HepG2 (cell line): ENCODE measurements around the gene AP2B1. TPM values are rescaled to one million over a fixed set of nuclear protein-coding genes. Genes with fewer than 3 reads are reported as not detected.

Experiments used
- ARID4A ChIP-seq: sonication (generic); formaldehyde crosslinking; IDR thresholded peaks from 2 replicates; pipeline ENCODE4 v1.5.0; 2020; ENCODE audit warnings: mild to moderate bottlenecking, missing genetic modification reagents, borderline replicate concordance
- HNF4A ChIP-seq: sonication (generic); formaldehyde crosslinking; IDR thresholded peaks from 2 replicates; pipeline ENCODE4 v1.4.0; 2020; ENCODE audit warnings: missing genetic modification reagents
- LCORL ChIP-seq, 2 experiments: fragments of 450-650 bp in 1 of 2; sonication (generic) in 1 of 2; formaldehyde crosslinking in 1 of 2; IDR thresholded peaks; 2 replicates each; pipeline versions ENCODE4 v1.5.0 to v1.6.1; 2017 to 2020; ENCODE audit warnings: antibody characterized with exemption in 1 of 2, missing genetic modification reagents in 1 of 2
- MAFG ChIP-seq: sonication (generic); formaldehyde crosslinking; IDR thresholded peaks from 2 replicates; pipeline ENCODE4 v1.5.1; 2020; ENCODE audit warnings: mild to moderate bottlenecking, missing genetic modification reagents
- MEIS2 ChIP-seq: sonication (generic); formaldehyde crosslinking; IDR thresholded peaks from 2 replicates; pipeline ENCODE4 v1.9.0; 2021; ENCODE audit warnings: mild to moderate bottlenecking, missing genetic modification reagents
- NCOA2 ChIP-seq: sonication (generic); formaldehyde crosslinking; IDR thresholded peaks from 2 replicates; pipeline ENCODE4 v1.8.0; 2022; ENCODE audit warnings: inconsistent platforms
- NFKBIZ ChIP-seq: IDR thresholded peaks from 2 replicates; pipeline ENCODE4 v1.6.1; 2018; ENCODE audit warnings: missing genetic modification reagents, missing compliant biosample characterization
- PHF8 ChIP-seq: sonication (generic); formaldehyde crosslinking; IDR thresholded peaks from 2 replicates; pipeline ENCODE4 v1.5.0; 2020; ENCODE audit warnings: missing genetic modification reagents
- RFXAP ChIP-seq: sonication (generic); formaldehyde crosslinking; IDR thresholded peaks from 2 replicates; pipeline ENCODE4 v1.4.0; 2020; ENCODE audit warnings: missing genetic modification reagents, borderline replicate concordance
- YY1 ChIP-seq: IDR thresholded peaks from 2 replicates; pipeline ENCODE4 v1.6.1; 2011; ENCODE audit warnings: low read length, low read depth, moderate library complexity, mild to moderate bottlenecking; ENCODE audit not compliant: insufficient read depth, insufficient replicate concordance
- ZBTB14 ChIP-seq: sonication (generic); formaldehyde crosslinking; IDR thresholded peaks from 2 replicates; pipeline ENCODE4 v1.4.0; 2020; ENCODE audit warnings: missing genetic modification reagents
- ZNF331 ChIP-seq: sonication (generic); formaldehyde crosslinking; IDR thresholded peaks from 2 replicates; pipeline ENCODE4 v1.4.0; 2020; ENCODE audit warnings: missing genetic modification reagents
- ZSCAN22 ChIP-seq: sonication (generic); formaldehyde crosslinking; IDR thresholded peaks from 2 replicates; pipeline ENCODE4 v1.4.0; 2020; ENCODE audit warnings: mild to moderate bottlenecking, missing genetic modification reagents
- polyA plus RNA-seq, 8 experiments: library from polyadenylated mRNA; depleted of rRNA in 3 of 8; stranded (reverse) in 7 of 8; unstranded in 1 of 8; fragments of >200 nt; fragmentation: Illumina TruSeq in 4 of 8; extraction: Trizol in 4 of 8; gene quantifications; 2 replicates each; pipeline versions ENCODE4 v1.2.1 to v1.2.3, GENCODE V29; 2011 to 2016; ENCODE audit warnings: low read depth in 4 of 8, missing spikeins in 1 of 8, mixed read lengths in 1 of 8; ENCODE audit not compliant: insufficient read depth in 1 of 8
- total RNA-seq, 5 experiments: library from RNA; depleted of rRNA; stranded (reverse); fragments of >200 nt; fragmentation: Illumina TruSeq; extraction: Trizol; gene quantifications; 2 replicates each; pipeline ENCODE4 v1.2.3, GENCODE V29; 2016; ENCODE audit warnings: low read depth in 1 of 5
- TF ChIP-seq, protein P1 (sequence below): sonication (generic); formaldehyde crosslinking; IDR thresholded peaks from 2 replicates; pipeline ENCODE4 v1.8.1; 2022; ENCODE audit warnings: low read depth, mild to moderate bottlenecking, missing genetic modification reagents
- TF ChIP-seq, protein P2 (sequence below): sonication (generic); formaldehyde crosslinking; conservative IDR thresholded peaks from 2 replicates; pipeline ENCODE4 v1.4.0; 2020; ENCODE audit warnings: mild to moderate bottlenecking, missing genetic modification reagents, moderate library complexity

Gene AP2B1
- total and polyA plus RNA-seq, 2 of the 13 experiments (the other 11 are each of a cell fraction or from before 2014, with no cell fraction given), result 23.8 to 71.3 TPM

DNA sequence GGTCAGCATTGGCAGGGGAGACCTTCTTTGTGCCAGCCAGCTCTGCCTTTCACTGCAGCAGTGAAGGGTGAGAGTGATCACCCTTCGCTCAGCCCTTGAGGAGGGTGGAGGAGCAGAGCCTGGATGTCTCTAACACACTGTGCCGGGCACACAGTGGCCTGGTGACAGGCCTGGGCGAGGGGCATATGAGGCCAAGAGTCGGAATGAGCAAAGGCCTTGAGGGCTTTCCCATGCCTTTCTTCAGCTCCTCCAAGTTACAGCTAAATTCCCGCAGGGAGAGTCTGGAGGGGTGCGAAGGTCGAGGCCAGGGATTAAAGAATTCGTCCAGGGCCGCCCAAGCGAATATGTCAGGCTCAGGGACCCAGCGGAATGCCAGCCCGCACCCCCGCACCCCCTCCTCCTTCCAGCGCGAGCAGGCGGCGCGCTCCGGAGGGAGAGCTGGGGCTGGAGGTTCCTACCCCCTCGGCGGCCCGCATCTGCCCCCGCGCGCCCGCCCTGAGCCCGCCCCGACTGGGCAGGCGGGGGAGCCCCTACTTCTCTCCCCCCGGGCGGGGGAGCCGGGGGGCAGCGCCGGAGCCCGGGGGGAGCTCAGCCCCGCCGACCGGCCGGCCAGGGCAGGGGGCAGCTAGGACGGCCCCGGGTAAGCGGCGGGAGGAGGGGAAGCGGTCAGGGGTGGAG, 144.3 kb downstream of the AP2B1 start, which contains the start of gene RASL10B (continued):
- 0 out of 2 replicates have a peak, but pooled peaks have one; percentile 55 for TF ChIP-seq NFKBIZ (CRISPR knock-in tag)
- TF ChIP-seq ARID4A (CRISPR knock-in tag), result peak; percentile 60; the same call in 1 of the 2 replicates
- TF ChIP-seq ZNF331 (CRISPR knock-in tag), result 0 out of 2 replicates have a peak, but pooled peaks have one; percentile 46
- TF ChIP-seq, protein P1, sequence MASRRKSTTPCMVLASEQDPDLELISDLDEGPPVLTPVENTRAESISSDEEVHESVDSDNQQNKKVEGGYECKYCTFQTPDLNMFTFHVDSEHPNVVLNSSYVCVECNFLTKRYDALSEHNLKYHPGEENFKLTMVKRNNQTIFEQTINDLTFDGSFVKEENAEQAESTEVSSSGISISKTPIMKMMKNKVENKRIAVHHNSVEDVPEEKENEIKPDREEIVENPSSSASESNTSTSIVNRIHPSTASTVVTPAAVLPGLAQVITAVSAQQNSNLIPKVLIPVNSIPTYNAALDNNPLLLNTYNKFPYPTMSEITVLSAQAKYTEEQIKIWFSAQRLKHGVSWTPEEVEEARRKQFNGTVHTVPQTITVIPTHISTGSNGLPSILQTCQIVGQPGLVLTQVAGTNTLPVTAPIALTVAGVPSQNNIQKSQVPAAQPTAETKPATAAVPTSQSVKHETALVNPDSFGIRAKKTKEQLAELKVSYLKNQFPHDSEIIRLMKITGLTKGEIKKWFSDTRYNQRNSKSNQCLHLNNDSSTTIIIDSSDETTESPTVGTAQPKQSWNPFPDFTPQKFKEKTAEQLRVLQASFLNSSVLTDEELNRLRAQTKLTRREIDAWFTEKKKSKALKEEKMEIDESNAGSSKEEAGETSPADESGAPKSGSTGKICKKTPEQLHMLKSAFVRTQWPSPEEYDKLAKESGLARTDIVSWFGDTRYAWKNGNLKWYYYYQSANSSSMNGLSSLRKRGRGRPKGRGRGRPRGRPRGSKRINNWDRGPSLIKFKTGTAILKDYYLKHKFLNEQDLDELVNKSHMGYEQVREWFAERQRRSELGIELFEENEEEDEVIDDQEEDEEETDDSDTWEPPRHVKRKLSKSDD (CRISPR knock-in tag), result peak; percentile 23; the same call in 1 of the 2 replicates
- TF ChIP-seq MEIS2 (CRISPR knock-in tag), result 0 out of 2 replicates have a peak, but pooled peaks have one; percentile 36
- TF ChIP-seq LCORL (IDR thresholded peaks at IDR 0.05), result no peak
- TF ChIP-seq LCORL (CRISPR knock-in tag; IDR thresholded peaks at IDR 0.05), result no peak
- TF ChIP-seq ZBTB14, result peak; percentile 46; the same call in 1 of the 2 replicates
- peak; percentile 43; the same call in 1 of the 2 replicates for TF ChIP-seq PHF8
- TF ChIP-seq YY1, result peak; percentile 19
- 0 out of 2 replicates have a peak, but pooled peaks have one; percentile 20 for TF ChIP-seq RFXAP
- TF ChIP-seq MAFG, result no peak
- TF ChIP-seq, protein P2, sequence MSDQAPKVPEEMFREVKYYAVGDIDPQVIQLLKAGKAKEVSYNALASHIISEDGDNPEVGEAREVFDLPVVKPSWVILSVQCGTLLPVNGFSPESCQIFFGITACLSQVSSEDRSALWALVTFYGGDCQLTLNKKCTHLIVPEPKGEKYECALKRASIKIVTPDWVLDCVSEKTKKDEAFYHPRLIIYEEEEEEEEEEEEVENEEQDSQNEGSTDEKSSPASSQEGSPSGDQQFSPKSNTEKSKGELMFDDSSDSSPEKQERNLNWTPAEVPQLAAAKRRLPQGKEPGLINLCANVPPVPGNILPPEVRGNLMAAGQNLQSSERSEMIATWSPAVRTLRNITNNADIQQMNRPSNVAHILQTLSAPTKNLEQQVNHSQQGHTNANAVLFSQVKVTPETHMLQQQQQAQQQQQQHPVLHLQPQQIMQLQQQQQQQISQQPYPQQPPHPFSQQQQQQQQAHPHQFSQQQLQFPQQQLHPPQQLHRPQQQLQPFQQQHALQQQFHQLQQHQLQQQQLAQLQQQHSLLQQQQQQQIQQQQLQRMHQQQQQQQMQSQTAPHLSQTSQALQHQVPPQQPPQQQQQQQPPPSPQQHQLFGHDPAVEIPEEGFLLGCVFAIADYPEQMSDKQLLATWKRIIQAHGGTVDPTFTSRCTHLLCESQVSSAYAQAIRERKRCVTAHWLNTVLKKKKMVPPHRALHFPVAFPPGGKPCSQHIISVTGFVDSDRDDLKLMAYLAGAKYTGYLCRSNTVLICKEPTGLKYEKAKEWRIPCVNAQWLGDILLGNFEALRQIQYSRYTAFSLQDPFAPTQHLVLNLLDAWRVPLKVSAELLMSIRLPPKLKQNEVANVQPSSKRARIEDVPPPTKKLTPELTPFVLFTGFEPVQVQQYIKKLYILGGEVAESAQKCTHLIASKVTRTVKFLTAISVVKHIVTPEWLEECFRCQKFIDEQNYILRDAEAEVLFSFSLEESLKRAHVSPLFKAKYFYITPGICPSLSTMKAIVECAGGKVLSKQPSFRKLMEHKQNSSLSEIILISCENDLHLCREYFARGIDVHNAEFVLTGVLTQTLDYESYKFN (CRISPR knock-in tag), result peak; percentile 17; the same call in 1 of the 2 replicates
- no peak for TF ChIP-seq ZSCAN22 (CRISPR knock-in tag)
- peak; percentile 27; the same call in 1 of the 2 replicates for TF ChIP-seq NCOA2 (CRISPR knock-in tag)
- peak; percentile 54 for TF ChIP-seq HNF4A (CRISPR knock-in tag)
